ENCODE results near the gene LSM4.
A peak's percentile ranks its signal among the peaks of the same experiment; 100 is the strongest.
"Not testable (repeated sequence)": the region's sequence is repeated elsewhere in the genome, so short reads cannot be mapped to it uniquely, and the experiment has no call there.

LSM4 gene

GRCh38 chr19:18340990-18341868 is 18.4 kb upstream of the LSM4 start:
- no peak for DNase-seq (ENCODE audit: low read depth)

GRCh38 chr19:18340190-18340989 is 17.5 kb upstream of the LSM4 start, which contains the start of gene PGPEP1:
PGPEP1 (plus strand) TSS chr19:18340598; CDS start chr19:18340682, 84 bp downstream.
- no peak for DNase-seq (ENCODE audit: low read depth)

GRCh38 chr19:18339723-18340122 is 16.8 kb upstream of the LSM4 start:
- DNase-seq (ENCODE audit: low read depth): no peak

GRCh38 chr19:18338541-18338940 is 15.7 kb upstream of the LSM4 start:
- DNase-seq (ENCODE audit: low read depth): no peak

GRCh38 chr19:18336121-18336520 is 13.2 kb upstream of the LSM4 start:
- DNase-seq (ENCODE audit: low read depth): no peak

- DNase-seq (ENCODE audit: low read depth): no peak
Measured at GRCh38 chr19:18333680-18334079, 10.8 kb upstream of the LSM4 start.

- no peak for DNase-seq (ENCODE audit: low read depth)
Measured at GRCh38 chr19:18332917-18333530, 10.1 kb upstream of the LSM4 start.

GRCh38 chr19:18330868-18331267 is 8.0 kb upstream of the LSM4 start:
- no peak for DNase-seq (ENCODE audit: low read depth)

- DNase-seq (ENCODE audit: low read depth): no peak
Measured at GRCh38 chr19:18329035-18329376, 6.1 kb upstream of the LSM4 start.

- peak; percentile 97 for DNase-seq (ENCODE audit: low read depth)
Measured at GRCh38 chr19:18328340-18329034, 5.6 kb upstream of the LSM4 start.

- DNase-seq (ENCODE audit: low read depth): no peak
Measured at GRCh38 chr19:18326772-18327171, 3.9 kb upstream of the LSM4 start.

- DNase-seq (ENCODE audit: low read depth): not testable (repeated sequence)
Measured at GRCh38 chr19:18324373-18324731, 1.5 kb upstream of the LSM4 start.

GRCh38 chr19:18322318-18322758 is 538 bp downstream of the LSM4 start:
- peak; percentile 50 for DNase-seq (ENCODE audit: low read depth)

- no peak for DNase-seq (ENCODE audit: low read depth)
Measured at GRCh38 chr19:18321734-18322102, 1.2 kb downstream of the LSM4 start.

GRCh38 chr19:18320865-18321733 is 1.8 kb downstream of the LSM4 start:
- DNase-seq (ENCODE audit: low read depth): no peak

GRCh38 chr19:18319591-18320135 is 3.2 kb downstream of the LSM4 start:
- no peak for DNase-seq (ENCODE audit: low read depth)

- no peak for DNase-seq (ENCODE audit: low read depth)
Measured at GRCh38 chr19:18317961-18318800, 4.7 kb downstream of the LSM4 start.

GRCh38 chr19:18313398-18313797 is 9.5 kb downstream of the LSM4 start:
- no peak for DNase-seq (ENCODE audit: low read depth)

- DNase-seq (ENCODE audit: low read depth): no peak
Measured at GRCh38 chr19:18312092-18312534, 10.8 kb downstream of the LSM4 start.
